NCI-H2171 (cell line): ENCODE measurements around the gene DARS1.

Experiments
- DNase-seq: peaks from one replicate; lab custom pipeline; 2025; lab: John Stamatoyannopoulos, UW

Gene DARS1

GRCh38 chr2:136015699-136016098, 30.3 kb upstream of the DARS1 start:
- DNase-seq = no peak

GRCh38 chr2:136014411-136014810, 29.0 kb upstream of the DARS1 start:
- no peak for DNase-seq

- no peak for DNase-seq
Measured at GRCh38 chr2:136013955-136014354, 28.5 kb upstream of the DARS1 start.

- DNase-seq = no peak
Measured at GRCh38 chr2:136013136-136013685, 27.8 kb upstream of the DARS1 start.

- DNase-seq = no peak
Measured at GRCh38 chr2:136012315-136012714, 26.9 kb upstream of the DARS1 start.

GRCh38 chr2:136010126-136010525, 24.7 kb upstream of the DARS1 start:
- no peak for DNase-seq

- DNase-seq = no peak
Measured at GRCh38 chr2:136008205-136008865, 22.9 kb upstream of the DARS1 start.

GRCh38 chr2:136006658-136007057, 21.2 kb upstream of the DARS1 start:
- DNase-seq = no peak

- no peak for DNase-seq
Measured at GRCh38 chr2:136005462-136006196, 20.2 kb upstream of the DARS1 start.

GRCh38 chr2:136004965-136005364, 19.5 kb upstream of the DARS1 start:
- no peak for DNase-seq

GRCh38 chr2:136001131-136001530, 15.7 kb upstream of the DARS1 start:
- no peak for DNase-seq

- no peak for DNase-seq
Measured at GRCh38 chr2:136000502-136000901, 15.1 kb upstream of the DARS1 start.

GRCh38 chr2:135999899-136000298, 14.5 kb upstream of the DARS1 start:
- DNase-seq = no peak

- DNase-seq = no peak
Measured at GRCh38 chr2:135998879-135999278, 13.5 kb upstream of the DARS1 start.

GRCh38 chr2:135997380-135997779, 12.0 kb upstream of the DARS1 start:
- DNase-seq = no peak

- no peak for DNase-seq
Measured at GRCh38 chr2:135996304-135996703, 10.9 kb upstream of the DARS1 start.

- no peak for DNase-seq
Measured at GRCh38 chr2:135994281-135994680, 8.9 kb upstream of the DARS1 start.

GRCh38 chr2:135993421-135993820, 8.0 kb upstream of the DARS1 start:
- DNase-seq = no peak

- DNase-seq = no peak
Measured at GRCh38 chr2:135991861-135992260, 6.4 kb upstream of the DARS1 start.

- DNase-seq = no peak
Measured at GRCh38 chr2:135987441-135987840, 2.0 kb upstream of the DARS1 start.

- DNase-seq = no peak
Measured at GRCh38 chr2:135986507-135986906, 1.1 kb upstream of the DARS1 start.

- DNase-seq = no peak
Measured at GRCh38 chr2:135985826-135986393, 484 bp upstream of the DARS1 start.
